ENCODE data around the gene MYL7. TPM values are rescaled to one million over a fixed set of nuclear protein-coding genes. Genes with fewer than 3 reads are reported as not detected.

MYL7 gene
- total and polyA plus RNA-seq, 2 donors (not counting 3 experiments of a cell fraction or from before 2014, with no cell fraction given) = not detected

DNA sequence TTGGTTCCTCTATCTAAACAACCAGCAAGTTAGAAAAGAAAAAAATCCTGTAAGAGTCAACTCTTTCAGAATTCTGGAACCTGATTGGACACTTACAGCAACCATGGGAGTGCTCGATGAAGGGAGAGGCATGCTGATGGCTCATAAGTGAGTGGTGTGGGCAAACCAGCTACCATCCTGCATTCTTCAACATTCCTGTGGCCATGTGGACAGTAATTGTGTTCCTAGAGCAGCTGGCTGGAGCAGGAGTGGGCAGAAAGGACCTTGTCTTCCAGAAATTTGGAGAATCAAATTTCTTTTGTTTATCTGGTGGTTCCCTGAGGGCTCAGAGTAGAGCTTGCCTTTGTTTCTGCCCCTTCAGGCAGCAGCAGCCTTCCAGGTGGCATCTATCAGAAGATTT, 22.5 kb upstream of the MYL7 start:
- Histone ChIP-seq H3K4me3 (replicated peaks in 1 of 3; ENCODE audit: insufficient read depth in 1 of 3, low read depth in 1 of 3, low read length in 3 of 3) (no peak overlapping the region), H4K20me1 (replicated peaks; ENCODE audit: control insufficient read depth, extremely low read depth, insufficient read depth, low read length) (no peaks in the 10 kb centered on the region), H3K36me3 (ENCODE audit: control insufficient read depth in 2 of 2, extremely low read depth in 1 of 2, insufficient read depth in 2 of 2, low read length in 2 of 2) (no peaks in the 10 kb centered on the region), H3K27ac (ENCODE audit: insufficient read depth, low read depth, low read length) (no peak overlapping the region), H3K9me1 (replicated peaks; ENCODE audit: control insufficient read depth, extremely low read depth, insufficient read depth, low read length) (no peaks in the 10 kb centered on the region), H3K4me2 (ENCODE audit: insufficient read depth, low read length) (no peak overlapping the region), H2AFZ (ENCODE audit: low read depth, low read length) (no peak overlapping the region), H3K9ac (replicated peaks; ENCODE audit: extremely low read depth, insufficient read depth, low read length) (no peak overlapping the region), H3K4me1 (ENCODE audit: control insufficient read depth, extremely low read depth, insufficient read depth, low read length) (no peaks in the 10 kb centered on the region), H3K9me3 (replicated peaks; ENCODE audit: control insufficient read depth, insufficient read depth, low read length) (no peaks in the 10 kb centered on the region), H3K27me3 (ENCODE audit: control insufficient read depth in 2 of 2, insufficient read depth in 2 of 2, low read length in 2 of 2) (peaks cover 19 to 36% of the 10 kb centered on the region in 2 experiments), H3K79me2 (ENCODE audit: control insufficient read depth, insufficient read depth, low read length) (no peaks in the 10 kb centered on the region)
- BruUV-seq (replicated peaks) = no TSS peak
- POLR2A ChIA-PET = no interaction called here
- intact Hi-C loops (cut with micrococcal nuclease) (no loop called here), dilution Hi-C loops (cut with MboI; ENCODE audit: extremely low pct_ligation_motif_present, low sequenced_read_pairs) (no loop called here)
- DNase-seq (ENCODE audit: low read depth, low spot score) (no peak), FAIRE-seq (no peak)
- CTCF ChIA-PET = interaction anchor here (0.9 kb wide), 1 partner anchor 13 kb away, joined by 5 read pairs; no protein-coding TSS in a partner anchor
- TF ChIP-seq POLR2AphosphoS5 (IDR thresholded peaks at IDR 0.05; ENCODE audit: insufficient read depth, low read depth, low read length) = no peak
- no peak for TF ChIP-seq EZH2 (IDR thresholded peaks at IDR 0.05; ENCODE audit: borderline replicate concordance, low read depth, low read length, severe bottlenecking)
- TF ChIP-seq, protein P1, sequence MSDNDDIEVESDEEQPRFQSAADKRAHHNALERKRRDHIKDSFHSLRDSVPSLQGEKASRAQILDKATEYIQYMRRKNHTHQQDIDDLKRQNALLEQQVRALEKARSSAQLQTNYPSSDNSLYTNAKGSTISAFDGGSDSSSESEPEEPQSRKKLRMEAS (IDR thresholded peaks at IDR 0.05; ENCODE audit: insufficient read depth, insufficient read length) = no peak
- TF ChIP-seq, protein P2, sequence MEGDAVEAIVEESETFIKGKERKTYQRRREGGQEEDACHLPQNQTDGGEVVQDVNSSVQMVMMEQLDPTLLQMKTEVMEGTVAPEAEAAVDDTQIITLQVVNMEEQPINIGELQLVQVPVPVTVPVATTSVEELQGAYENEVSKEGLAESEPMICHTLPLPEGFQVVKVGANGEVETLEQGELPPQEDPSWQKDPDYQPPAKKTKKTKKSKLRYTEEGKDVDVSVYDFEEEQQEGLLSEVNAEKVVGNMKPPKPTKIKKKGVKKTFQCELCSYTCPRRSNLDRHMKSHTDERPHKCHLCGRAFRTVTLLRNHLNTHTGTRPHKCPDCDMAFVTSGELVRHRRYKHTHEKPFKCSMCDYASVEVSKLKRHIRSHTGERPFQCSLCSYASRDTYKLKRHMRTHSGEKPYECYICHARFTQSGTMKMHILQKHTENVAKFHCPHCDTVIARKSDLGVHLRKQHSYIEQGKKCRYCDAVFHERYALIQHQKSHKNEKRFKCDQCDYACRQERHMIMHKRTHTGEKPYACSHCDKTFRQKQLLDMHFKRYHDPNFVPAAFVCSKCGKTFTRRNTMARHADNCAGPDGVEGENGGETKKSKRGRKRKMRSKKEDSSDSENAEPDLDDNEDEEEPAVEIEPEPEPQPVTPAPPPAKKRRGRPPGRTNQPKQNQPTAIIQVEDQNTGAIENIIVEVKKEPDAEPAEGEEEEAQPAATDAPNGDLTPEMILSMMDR (IDR thresholded peaks at IDR 0.05; ENCODE audit: extremely low read depth in 1 of 2, insufficient read depth in 1 of 2, low read depth in 1 of 2, low read length in 2 of 2) = no peak
- no peak for TF ChIP-seq FOS (IDR thresholded peaks at IDR 0.05; ENCODE audit: borderline replicate concordance, insufficient read depth, low read length)
- TF ChIP-seq MYC (IDR thresholded peaks at IDR 0.05; ENCODE audit: low read depth, low read length) = no peak
- TF ChIP-seq POLR2A (IDR thresholded peaks at IDR 0.05; ENCODE audit: low read depth, low read length) = no peak
- TF ChIP-seq JUN (IDR thresholded peaks at IDR 0.05; ENCODE audit: borderline replicate concordance, insufficient read depth, insufficient read length, low read depth) = no peak
- TF ChIP-seq GATA2 (IDR thresholded peaks at IDR 0.05; ENCODE audit: insufficient read depth, insufficient read length, low read depth, low read length) = no peak

Measured in endothelial cell of umbilical vein (primary cell).